ENCODE measurements around the gene MXI1. TPM values are rescaled to one million over a fixed set of nuclear protein-coding genes. Genes with fewer than 3 reads are reported as not detected.
A peak's percentile ranks its signal among the peaks of the same experiment; 100 is the strongest.

Gene MXI1
- total RNA-seq, 1 experiment from 2014 or later = 16.6 TPM

DNA sequence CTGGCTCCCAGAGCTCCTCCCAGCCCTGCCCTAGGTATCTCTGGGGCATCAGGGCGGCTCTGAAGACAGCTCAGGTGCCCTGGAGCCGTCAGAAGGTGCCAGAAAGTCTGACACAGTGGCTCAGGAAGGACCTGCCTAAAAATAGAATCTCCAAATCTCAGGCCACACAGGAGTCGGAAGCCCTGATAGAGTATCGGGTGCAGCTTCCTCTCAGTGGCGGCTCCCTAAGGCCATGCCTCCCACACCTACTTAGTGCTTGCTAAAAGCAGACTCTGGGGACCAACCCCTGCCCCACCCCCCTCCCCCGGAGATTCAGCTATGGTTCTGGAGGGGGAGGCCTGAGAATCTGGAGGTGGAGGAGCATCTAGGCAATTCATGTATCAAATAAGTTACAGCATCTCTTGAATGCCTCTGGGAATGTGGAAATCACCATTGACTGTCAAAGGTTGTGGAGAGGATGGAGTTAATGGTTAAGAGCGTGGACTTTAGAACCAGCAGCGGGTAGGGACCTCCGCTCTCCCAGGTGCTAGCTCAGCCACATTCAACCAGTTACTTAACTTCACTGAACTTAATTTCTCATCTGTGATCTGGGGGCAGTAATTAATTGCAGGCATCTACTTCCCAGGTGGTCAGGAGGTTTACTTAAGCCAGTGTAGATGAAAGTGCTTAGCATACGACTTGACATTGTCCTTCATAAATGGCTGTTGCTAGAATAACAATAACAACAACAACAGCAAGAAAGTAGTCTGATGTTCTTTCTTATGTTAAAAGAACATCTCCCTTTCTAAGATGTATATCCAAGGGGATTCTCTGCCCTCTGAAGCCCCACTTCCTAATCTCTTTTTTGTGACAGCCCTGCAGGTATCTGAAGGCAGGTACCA, 38.6 kb upstream of the MXI1 start (continued):
- TF ChIP-seq TEAD1 (CRISPR knock-in tag; IDR thresholded peaks at IDR 0.05) = 0 out of 2 replicates have a peak, but pooled peaks have one; percentile 49
- TF ChIP-seq ATF1 (CRISPR knock-in tag; IDR thresholded peaks at IDR 0.05) = no peak
- no peak for TF ChIP-seq STAT6 (CRISPR knock-in tag; conservative IDR thresholded peaks at IDR 0.05; ENCODE audit: low read depth)
- TF ChIP-seq ZBTB43 (CRISPR knock-in tag; IDR thresholded peaks at IDR 0.05) = no peak
- no peak for TF ChIP-seq GTF2I (CRISPR knock-in tag; conservative IDR thresholded peaks at IDR 0.05)
- TF ChIP-seq ETV6 (CRISPR knock-in tag; IDR thresholded peaks at IDR 0.05) = peak; percentile 17; the same call in 1 of the 2 replicates
- TF ChIP-seq NFYB (CRISPR knock-in tag; conservative IDR thresholded peaks at IDR 0.05; ENCODE audit: low read depth) = no peak
- no peak for TF ChIP-seq ZNF317 (CRISPR knock-in tag; IDR thresholded peaks at IDR 0.05; ENCODE audit: borderline replicate concordance, low read depth)
- no peak for TF ChIP-seq ZNF416 (CRISPR knock-in tag; IDR thresholded peaks at IDR 0.05)
- no peak for TF ChIP-seq GRHL2 (CRISPR knock-in tag; IDR thresholded peaks at IDR 0.05; ENCODE audit: insufficient replicate concordance, severe bottlenecking)
- TF ChIP-seq, protein P1, sequence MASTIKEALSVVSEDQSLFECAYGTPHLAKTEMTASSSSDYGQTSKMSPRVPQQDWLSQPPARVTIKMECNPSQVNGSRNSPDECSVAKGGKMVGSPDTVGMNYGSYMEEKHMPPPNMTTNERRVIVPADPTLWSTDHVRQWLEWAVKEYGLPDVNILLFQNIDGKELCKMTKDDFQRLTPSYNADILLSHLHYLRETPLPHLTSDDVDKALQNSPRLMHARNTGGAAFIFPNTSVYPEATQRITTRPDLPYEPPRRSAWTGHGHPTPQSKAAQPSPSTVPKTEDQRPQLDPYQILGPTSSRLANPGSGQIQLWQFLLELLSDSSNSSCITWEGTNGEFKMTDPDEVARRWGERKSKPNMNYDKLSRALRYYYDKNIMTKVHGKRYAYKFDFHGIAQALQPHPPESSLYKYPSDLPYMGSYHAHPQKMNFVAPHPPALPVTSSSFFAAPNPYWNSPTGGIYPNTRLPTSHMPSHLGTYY (CRISPR knock-in tag; IDR thresholded peaks at IDR 0.05) = no peak
- no peak for TF ChIP-seq ELF4 (CRISPR knock-in tag; IDR thresholded peaks at IDR 0.05; ENCODE audit: low read depth)
- TF ChIP-seq FOXK1 (CRISPR knock-in tag; IDR thresholded peaks at IDR 0.05) = peak; percentile 28; the same call in 1 of the 2 replicates
- no peak for TF ChIP-seq CREM (CRISPR knock-in tag; IDR thresholded peaks at IDR 0.05)

DNA sequence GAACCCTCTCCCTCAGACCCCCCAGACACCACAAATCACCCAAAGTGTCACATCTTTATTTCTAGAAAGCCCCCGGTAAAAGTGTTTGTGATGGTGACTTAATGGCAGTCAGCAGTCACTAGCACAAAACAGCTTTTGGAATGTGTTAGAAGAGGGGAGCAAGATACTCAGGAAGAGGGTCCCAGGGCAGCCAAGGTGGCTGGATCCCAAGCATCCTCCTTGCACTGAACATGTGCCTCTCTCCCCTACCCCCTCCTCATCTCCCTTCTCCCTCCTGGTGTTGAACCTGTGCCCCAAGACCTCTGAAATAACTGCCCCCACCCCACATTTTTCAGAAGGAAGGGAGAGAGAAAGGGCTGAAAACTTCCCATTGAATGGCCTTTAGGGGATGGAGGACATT, 37.8 kb upstream of the MXI1 start:
- Mint-ChIP-seq H3K9me3 (no peaks in the 10 kb centered on the region), H3K27ac (no peak overlapping the region), H3K4me1 (peaks cover 39% of the 10 kb centered on the region), H3K4me3 (no peak overlapping the region), H3K36me3 (no peaks in the 10 kb centered on the region; the same call in 1 of the 2 replicates), H3K27me3 (ENCODE audit: low read depth) (peaks cover 100% of the 10 kb centered on the region)
- ATAC-seq (no peak), DNase-seq (ENCODE audit: low spot score) (no peak)
- POLR2A ChIA-PET = interaction anchor here (1.0 kb wide), 1 partner anchor 42 kb away, joined by 3 read pairs; no protein-coding TSS in a partner anchor
- CTCF ChIA-PET = interaction anchor here (0.8 to 1.5 kb wide), 3 partner anchors 9 to 52 kb away, joined by 3 to 4 read pairs (median 3); no protein-coding TSS in a partner anchor
- TF ChIP-seq HMGXB4 (CRISPR knock-in tag; IDR thresholded peaks at IDR 0.05) (no peak), HMGA2 (CRISPR knock-in tag; IDR thresholded peaks at IDR 0.05) (no peak), ETV6 (CRISPR knock-in tag; IDR thresholded peaks at IDR 0.05) (no peak), ZNF396 (CRISPR knock-in tag; IDR thresholded peaks at IDR 0.05; ENCODE audit: borderline replicate concordance) (no peak), ZBTB21 (CRISPR knock-in tag; IDR thresholded peaks at IDR 0.05; ENCODE audit: borderline replicate concordance) (no peak), TP53 (CRISPR knock-in tag; IDR thresholded peaks at IDR 0.05) (no peak), NFE2L1 (CRISPR knock-in tag; IDR thresholded peaks at IDR 0.05) (no peak)

All from WTC11 (cell line).